ENCODE measurements around the gene PGP. TPM values are rescaled to one million over a fixed set of nuclear protein-coding genes. Genes with fewer than 3 reads are reported as not detected.

Gene PGP
- total and polyA plus RNA-seq, 5 donors from 2014 or later: 6.1 to 14.2 (median 10.1) TPM

- ATAC-seq (ENCODE audit: low read depth in 2 of 2) (no peak), DNase-seq (no peak)
- Mint-ChIP-seq H3K36me3 (no peaks in the 10 kb centered on the region), H3K9me3 (no peaks in the 10 kb centered on the region), H3K27me3 (peaks cover 46% of the 10 kb centered on the region), H3K4me3 (peak overlapping the region in 1 of 4 donors; percentile 59), H3K4me1 (peaks cover 0 to 11% (median 2%) of the 10 kb centered on the region in 4 donors), H3K27ac (no peak overlapping the region)
- no peaks in the 10 kb centered on the region for H3K9me3 ChIP-seq (ENCODE audit: control insufficient read depth in 2 of 2, low read length in 2 of 2)
- peaks cover 20% of the 10 kb centered on the region for H3K4me1 ChIP-seq (ENCODE audit: control insufficient read depth, insufficient read depth, low read length, poor library complexity, severe bottlenecking)
- no peak overlapping the region for H3K27ac ChIP-seq (ENCODE audit: insufficient read depth, low read length, poor library complexity, severe bottlenecking)
- H3K27me3 ChIP-seq (ENCODE audit: control insufficient read depth, insufficient read depth, low read length): peaks cover 12% of the 10 kb centered on the region
- H3K4me3 ChIP-seq (ENCODE audit: low read depth, low read length): no peak overlapping the region
- H3K36me3 ChIP-seq (ENCODE audit: control insufficient read depth, insufficient read depth, low read length): no peaks in the 10 kb centered on the region
Observed at GRCh38 chr16:2199095-2199494, 15.5 kb downstream of the PGP start.

DNA sequence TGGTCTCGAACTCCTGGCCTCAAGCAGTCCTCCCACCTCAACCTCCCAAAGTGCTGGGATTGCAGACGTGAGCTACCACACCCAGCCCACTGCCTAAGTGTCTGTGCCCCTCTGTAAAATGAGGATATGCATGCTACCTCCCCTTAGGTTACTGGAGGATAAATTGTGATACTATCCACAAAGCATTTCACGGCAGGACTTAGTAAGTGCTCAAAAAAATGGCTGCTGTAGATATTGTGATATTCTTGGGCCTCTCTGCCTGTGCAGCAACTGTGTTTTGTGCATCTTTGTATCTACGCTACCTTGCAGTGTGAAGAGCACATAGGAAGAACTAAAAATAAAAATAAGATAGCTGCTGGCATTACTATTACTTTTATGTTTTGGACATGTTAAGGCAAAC lies 16.4 kb downstream of the PGP start:
- H3K27me3 ChIP-seq (ENCODE audit: control insufficient read depth, insufficient read depth, low read length): peaks cover 12% of the 10 kb centered on the region
- H3K27me3 Mint-ChIP-seq: peaks cover 43% of the 10 kb centered on the region
- H3K27ac Mint-ChIP-seq: no peak overlapping the region
- H3K27ac ChIP-seq (ENCODE audit: insufficient read depth, low read length, poor library complexity, severe bottlenecking): no peak overlapping the region
- no peaks in the 10 kb centered on the region for H3K9me3 Mint-ChIP-seq
- H3K4me3 ChIP-seq (ENCODE audit: low read depth, low read length): no peak overlapping the region
- H3K9me3 ChIP-seq (ENCODE audit: control insufficient read depth in 2 of 2, low read length in 2 of 2): no peaks in the 10 kb centered on the region
- H3K4me1 ChIP-seq (ENCODE audit: control insufficient read depth, insufficient read depth, low read length, poor library complexity, severe bottlenecking): peaks cover 20% of the 10 kb centered on the region
- ATAC-seq (ENCODE audit: low read depth in 2 of 2): no peak
- no peaks in the 10 kb centered on the region for H3K36me3 ChIP-seq (ENCODE audit: control insufficient read depth, insufficient read depth, low read length)
- peak overlapping the region; percentile 52 to 83 (median 61) for H3K4me3 Mint-ChIP-seq
- H3K4me1 Mint-ChIP-seq: peaks cover 0 to 11% (median 2%) of the 10 kb centered on the region in 4 donors
- H3K36me3 Mint-ChIP-seq: no peaks in the 10 kb centered on the region
- DNase-seq: no peak

- Mint-ChIP-seq H3K9me3 (no peaks in the 10 kb centered on the region), H3K4me1 (peaks cover 0 to 11% (median 2%) of the 10 kb centered on the region in 4 donors), H3K36me3 (no peaks in the 10 kb centered on the region), H3K4me3 (peak overlapping the region; percentile 52 to 83 (median 61)), H3K27me3 (peaks cover 42% of the 10 kb centered on the region), H3K27ac (no peak overlapping the region)
- H3K9me3 ChIP-seq (ENCODE audit: control insufficient read depth in 2 of 2, low read length in 2 of 2): no peaks in the 10 kb centered on the region
- peaks cover 20% of the 10 kb centered on the region for H3K4me1 ChIP-seq (ENCODE audit: control insufficient read depth, insufficient read depth, low read length, poor library complexity, severe bottlenecking)
- no peak overlapping the region for H3K4me3 ChIP-seq (ENCODE audit: low read depth, low read length)
- no peak overlapping the region for H3K27ac ChIP-seq (ENCODE audit: insufficient read depth, low read length, poor library complexity, severe bottlenecking)
- DNase-seq (no peak), ATAC-seq (ENCODE audit: low read depth in 2 of 2) (no peak)
- H3K36me3 ChIP-seq (ENCODE audit: control insufficient read depth, insufficient read depth, low read length): no peaks in the 10 kb centered on the region
- peaks cover 12% of the 10 kb centered on the region for H3K27me3 ChIP-seq (ENCODE audit: control insufficient read depth, insufficient read depth, low read length)
Observed at GRCh38 chr16:2197765-2198164, 16.9 kb downstream of the PGP start.

- DNase-seq (no peak), ATAC-seq (ENCODE audit: low read depth in 2 of 2) (no peak)
- H3K27me3 Mint-ChIP-seq: peaks cover 38% of the 10 kb centered on the region
- peaks cover 12% of the 10 kb centered on the region for H3K27me3 ChIP-seq (ENCODE audit: control insufficient read depth, insufficient read depth, low read length)
- H3K4me3 ChIP-seq (ENCODE audit: low read depth, low read length): no peak overlapping the region
- H3K4me3 Mint-ChIP-seq: peak overlapping the region; percentile 48 to 59 (median 57)
- H3K27ac ChIP-seq (ENCODE audit: insufficient read depth, low read length, poor library complexity, severe bottlenecking): no peak overlapping the region
- no peaks in the 10 kb centered on the region for H3K9me3 Mint-ChIP-seq
- no peak overlapping the region for H3K27ac Mint-ChIP-seq
- H3K4me1 ChIP-seq (ENCODE audit: control insufficient read depth, insufficient read depth, low read length, poor library complexity, severe bottlenecking): peaks cover 20% of the 10 kb centered on the region
- no peaks in the 10 kb centered on the region for H3K36me3 Mint-ChIP-seq
- peaks cover 0 to 11% (median 2%) of the 10 kb centered on the region in 4 donors for H3K4me1 Mint-ChIP-seq
- no peaks in the 10 kb centered on the region for H3K36me3 ChIP-seq (ENCODE audit: control insufficient read depth, insufficient read depth, low read length)
- H3K9me3 ChIP-seq (ENCODE audit: control insufficient read depth in 2 of 2, low read length in 2 of 2): no peaks in the 10 kb centered on the region
Observed at GRCh38 chr16:2196981-2197511, 17.6 kb downstream of the PGP start.

DNA sequence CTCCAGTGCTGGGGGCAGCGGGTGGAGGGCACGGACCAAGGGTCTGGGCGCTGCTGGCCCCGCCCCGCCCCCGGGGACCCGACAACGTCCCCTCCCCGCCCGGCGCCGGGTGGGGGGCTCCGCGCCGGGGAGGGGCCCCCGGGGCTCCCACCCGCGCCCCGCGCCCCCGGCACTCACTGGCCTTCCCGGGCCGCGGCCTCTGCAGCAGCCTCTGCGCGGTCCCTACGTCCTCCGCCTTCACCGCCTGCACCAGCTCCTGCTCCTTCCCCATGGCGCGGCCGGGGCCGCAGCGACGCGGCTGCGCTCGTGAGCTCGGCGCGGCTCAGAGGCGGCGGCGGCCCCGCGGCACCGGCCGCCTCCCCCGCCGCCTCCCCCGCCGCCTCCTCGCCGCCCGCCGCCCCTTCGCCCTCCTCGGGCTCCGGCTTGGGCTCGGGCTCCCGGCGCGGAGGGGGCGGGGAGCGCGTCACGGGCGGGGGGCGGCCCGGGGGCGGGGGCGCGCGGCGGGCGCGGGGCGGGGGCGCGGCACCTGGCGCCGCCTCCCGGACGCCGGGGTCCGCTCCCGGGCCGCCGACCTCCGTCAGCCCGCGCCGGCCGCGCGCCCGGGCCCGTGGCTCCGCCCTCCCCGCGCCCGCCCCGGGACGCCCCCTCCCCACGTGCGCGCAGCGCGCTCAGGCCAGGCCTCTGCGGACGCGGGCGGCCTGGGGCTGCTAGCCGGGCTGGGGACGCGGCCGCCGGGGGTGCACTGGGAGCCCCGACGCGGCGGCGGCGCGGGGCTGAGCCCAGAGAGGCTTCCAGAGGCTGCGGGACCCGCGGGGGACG lies 18.3 kb downstream of the PGP start, which contains the start of gene CASKIN1:
Gene CASKIN1, minus strand, starts transcription at position 444 of the 819 bp plus-strand sequence. Its CDS starts 173 bp downstream, at position 271.
- no peaks in the 10 kb centered on the region for H3K36me3 ChIP-seq (ENCODE audit: control insufficient read depth, insufficient read depth, low read length)
- peaks cover 12% of the 10 kb centered on the region for H3K27me3 ChIP-seq (ENCODE audit: control insufficient read depth, insufficient read depth, low read length)
- H3K9me3 Mint-ChIP-seq: no peaks in the 10 kb centered on the region
- no peak for ATAC-seq (ENCODE audit: low read depth in 2 of 2)
- no peak within 1 kb of the TSS for H3K27ac Mint-ChIP-seq
- peak within 1 kb of the TSS; percentile 48 to 59 (median 57) for H3K4me3 Mint-ChIP-seq
- no peak within 1 kb of the TSS for H3K4me3 ChIP-seq (ENCODE audit: low read depth, low read length)
- H3K4me1 Mint-ChIP-seq: peaks cover 0 to 11% (median 2%) of the 10 kb centered on the region in 4 donors
- DNase-seq: no peak
- H3K36me3 Mint-ChIP-seq: no peaks in the 10 kb centered on the region
- no peaks in the 10 kb centered on the region for H3K9me3 ChIP-seq (ENCODE audit: control insufficient read depth in 2 of 2, low read length in 2 of 2)
- no peak within 1 kb of the TSS for H3K27ac ChIP-seq (ENCODE audit: insufficient read depth, low read length, poor library complexity, severe bottlenecking)
- H3K27me3 Mint-ChIP-seq: peaks cover 38% of the 10 kb centered on the region
- H3K4me1 ChIP-seq (ENCODE audit: control insufficient read depth, insufficient read depth, low read length, poor library complexity, severe bottlenecking): peaks cover 20% of the 10 kb centered on the region

DNA sequence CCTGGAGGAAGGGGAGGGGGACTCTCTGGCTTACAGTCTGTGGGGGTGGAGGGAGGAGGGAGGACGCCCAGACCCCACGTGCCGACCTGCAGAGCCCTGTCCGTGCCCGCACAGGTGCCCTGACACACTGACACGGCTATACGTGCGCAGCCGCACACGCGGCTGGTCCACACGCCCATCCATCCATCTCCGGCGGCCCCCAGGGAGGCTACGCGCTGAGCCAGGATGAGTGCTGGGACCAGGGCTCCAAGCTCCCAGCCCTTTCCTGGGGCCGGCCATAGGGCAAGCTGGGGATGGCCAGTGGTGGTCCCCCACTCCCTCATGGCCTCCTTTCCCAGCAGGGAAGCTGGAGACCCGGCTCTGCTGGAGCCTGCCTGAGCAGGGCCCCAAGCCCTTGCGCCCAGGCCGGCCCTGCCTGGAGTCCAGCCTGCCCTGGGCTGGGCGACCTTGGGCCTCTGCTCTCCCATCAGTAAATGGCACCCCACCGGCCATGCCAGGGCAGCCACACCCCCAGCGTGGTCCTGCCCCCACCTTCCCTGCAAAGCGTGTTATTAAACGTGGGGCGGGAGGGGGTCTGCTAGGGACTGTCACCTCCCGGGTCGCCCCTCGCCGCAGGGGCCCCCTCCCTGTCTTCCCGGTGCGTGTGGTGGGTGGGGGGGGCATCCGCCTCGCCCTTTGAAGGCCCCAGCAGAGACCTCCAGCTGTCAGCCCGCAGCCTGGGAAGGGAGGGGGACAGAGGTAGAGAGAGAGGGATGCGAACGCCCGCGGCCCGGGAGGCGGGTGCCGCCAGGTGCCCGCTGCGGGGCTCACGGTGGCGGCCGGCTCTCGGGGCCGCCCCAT lies 19.1 kb downstream of the PGP start:
- no peaks in the 10 kb centered on the region for H3K36me3 Mint-ChIP-seq
- no peak overlapping the region for H3K27ac Mint-ChIP-seq
- no peak for DNase-seq
- H3K4me3 ChIP-seq (ENCODE audit: low read depth, low read length): no peak overlapping the region
- H3K4me1 ChIP-seq (ENCODE audit: control insufficient read depth, insufficient read depth, low read length, poor library complexity, severe bottlenecking): peaks cover 20% of the 10 kb centered on the region
- no peak overlapping the region for H3K27ac ChIP-seq (ENCODE audit: insufficient read depth, low read length, poor library complexity, severe bottlenecking)
- H3K9me3 Mint-ChIP-seq: no peaks in the 10 kb centered on the region
- peak overlapping the region in 1 of 4 donors; percentile 38 for H3K4me3 Mint-ChIP-seq
- H3K4me1 Mint-ChIP-seq: peaks cover 0 to 11% (median 2%) of the 10 kb centered on the region in 4 donors
- peaks cover 12% of the 10 kb centered on the region for H3K27me3 ChIP-seq (ENCODE audit: control insufficient read depth, insufficient read depth, low read length)
- H3K9me3 ChIP-seq (ENCODE audit: control insufficient read depth in 2 of 2, low read length in 2 of 2): no peaks in the 10 kb centered on the region
- H3K36me3 ChIP-seq (ENCODE audit: control insufficient read depth, insufficient read depth, low read length): no peaks in the 10 kb centered on the region
- H3K27me3 Mint-ChIP-seq: peaks cover 38% of the 10 kb centered on the region
- ATAC-seq (ENCODE audit: low read depth in 2 of 2): no peak

DNA sequence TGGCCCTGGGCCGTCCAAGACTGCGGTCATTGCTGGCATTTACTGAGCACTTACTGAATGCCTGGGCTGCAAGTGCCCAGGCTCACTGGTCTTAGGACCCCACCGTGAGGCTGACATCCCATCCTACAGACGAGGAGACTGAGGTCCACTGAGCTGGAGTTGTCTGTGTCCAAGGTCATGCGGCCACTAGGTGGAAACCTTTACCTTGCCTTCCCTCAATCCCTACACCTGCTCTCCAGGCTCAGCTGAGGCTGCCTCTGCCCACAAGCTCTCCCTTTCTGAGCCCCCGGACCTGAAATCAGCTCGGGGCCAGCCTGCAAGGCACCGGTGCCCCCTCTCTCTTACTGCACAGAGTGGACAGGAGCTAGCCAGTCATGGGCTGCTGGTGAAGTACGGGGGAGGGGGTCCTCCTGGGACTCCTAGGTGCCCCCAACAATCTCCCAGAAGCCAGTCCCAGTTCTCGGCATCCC lies 19.8 kb downstream of the PGP start:
- peaks cover 20% of the 10 kb centered on the region for H3K4me1 ChIP-seq (ENCODE audit: control insufficient read depth, insufficient read depth, low read length, poor library complexity, severe bottlenecking)
- peaks cover 31% of the 10 kb centered on the region for H3K27me3 Mint-ChIP-seq
- H3K4me3 Mint-ChIP-seq: peak overlapping the region in 3 of 4 donors; percentile 59 to 77 (median 72)

More for the DNA sequence above, 19.8 kb downstream of the PGP start:
- Histone ChIP-seq H3K4me3 (ENCODE audit: low read depth, low read length) (no peak overlapping the region), H3K9me3 (ENCODE audit: control insufficient read depth in 2 of 2, low read length in 2 of 2) (no peaks in the 10 kb centered on the region), H3K36me3 (ENCODE audit: control insufficient read depth, insufficient read depth, low read length) (no peaks in the 10 kb centered on the region), H3K27ac (ENCODE audit: insufficient read depth, low read length, poor library complexity, severe bottlenecking) (no peak overlapping the region), H3K27me3 (ENCODE audit: control insufficient read depth, insufficient read depth, low read length) (peaks cover 12% of the 10 kb centered on the region)
- H3K9me3 Mint-ChIP-seq: no peaks in the 10 kb centered on the region
- ATAC-seq (ENCODE audit: low read depth in 2 of 2): peak; percentile 62 to 76
- no peaks in the 10 kb centered on the region for H3K36me3 Mint-ChIP-seq
- peaks cover 0 to 11% (median 2%) of the 10 kb centered on the region in 4 donors for H3K4me1 Mint-ChIP-seq
- peak overlapping the region in 1 of 3 donors; percentile 52 for H3K27ac Mint-ChIP-seq
- DNase-seq: peak; percentile 41 to 76 (median 63)
